ENCODE results near the gene LTBP1.

Gene LTBP1

GRCh38 chr2:33292063-33292462, 345.3 kb downstream of the LTBP1 start:
- no peak for DNase-seq

- no peak for DNase-seq
Observed at GRCh38 chr2:33292981-33293595, 346.3 kb downstream of the LTBP1 start.

- DNase-seq: no peak
Observed at GRCh38 chr2:33298233-33298632, 351.5 kb downstream of the LTBP1 start.

GRCh38 chr2:33301355-33301754, 354.6 kb downstream of the LTBP1 start:
- DNase-seq: no peak

GRCh38 chr2:33302348-33302747, 355.6 kb downstream of the LTBP1 start:
- DNase-seq: no peak

GRCh38 chr2:33304032-33304864, 357.5 kb downstream of the LTBP1 start:
- DNase-seq: no peak

GRCh38 chr2:33307659-33308270, 361.0 kb downstream of the LTBP1 start:
- no peak for DNase-seq

- no peak for DNase-seq
Observed at GRCh38 chr2:33312355-33312754, 365.6 kb downstream of the LTBP1 start.

- DNase-seq: no peak
Observed at GRCh38 chr2:33313039-33313438, 366.3 kb downstream of the LTBP1 start.

GRCh38 chr2:33314541-33314940, 367.8 kb downstream of the LTBP1 start:
- DNase-seq: no peak

GRCh38 chr2:33316328-33316727, 369.6 kb downstream of the LTBP1 start:
- DNase-seq: no peak

- DNase-seq: no peak
Observed at GRCh38 chr2:33317369-33318007, 370.7 kb downstream of the LTBP1 start.

GRCh38 chr2:33318456-33318855, 371.7 kb downstream of the LTBP1 start:
- DNase-seq: no peak

GRCh38 chr2:33320573-33320972, 373.8 kb downstream of the LTBP1 start:
- DNase-seq: no peak

GRCh38 chr2:33321236-33321771, 374.6 kb downstream of the LTBP1 start:
- no peak for DNase-seq

GRCh38 chr2:33321876-33322483, 375.2 kb downstream of the LTBP1 start:
- no peak for DNase-seq

- DNase-seq: no peak
Observed at GRCh38 chr2:33322612-33323011, 375.9 kb downstream of the LTBP1 start.

- no peak for DNase-seq
Observed at GRCh38 chr2:33323957-33324356, 377.2 kb downstream of the LTBP1 start.

GRCh38 chr2:33326100-33326499, 379.3 kb downstream of the LTBP1 start:
- DNase-seq: no peak

- no peak for DNase-seq
Observed at GRCh38 chr2:33333433-33333832, 386.7 kb downstream of the LTBP1 start.

GRCh38 chr2:33334083-33334482, 387.3 kb downstream of the LTBP1 start:
- DNase-seq: no peak
